Activated T-cell treated with anti-CD3 and anti-CD28 coated beads, Interleukin-2, amount 50 U/mL, for 1 hour (primary cell): ENCODE measurements around the gene CSTF2.
"Not testable (repeated sequence)": the region's sequence is repeated elsewhere in the genome, so short reads cannot be mapped to it uniquely, and the experiment has no call there.

Experiments used
- DNase-seq: peaks from one replicate; pipeline ENCODE4 v3.0.0-alpha.2; 2020

The CSTF2 gene, protein sequence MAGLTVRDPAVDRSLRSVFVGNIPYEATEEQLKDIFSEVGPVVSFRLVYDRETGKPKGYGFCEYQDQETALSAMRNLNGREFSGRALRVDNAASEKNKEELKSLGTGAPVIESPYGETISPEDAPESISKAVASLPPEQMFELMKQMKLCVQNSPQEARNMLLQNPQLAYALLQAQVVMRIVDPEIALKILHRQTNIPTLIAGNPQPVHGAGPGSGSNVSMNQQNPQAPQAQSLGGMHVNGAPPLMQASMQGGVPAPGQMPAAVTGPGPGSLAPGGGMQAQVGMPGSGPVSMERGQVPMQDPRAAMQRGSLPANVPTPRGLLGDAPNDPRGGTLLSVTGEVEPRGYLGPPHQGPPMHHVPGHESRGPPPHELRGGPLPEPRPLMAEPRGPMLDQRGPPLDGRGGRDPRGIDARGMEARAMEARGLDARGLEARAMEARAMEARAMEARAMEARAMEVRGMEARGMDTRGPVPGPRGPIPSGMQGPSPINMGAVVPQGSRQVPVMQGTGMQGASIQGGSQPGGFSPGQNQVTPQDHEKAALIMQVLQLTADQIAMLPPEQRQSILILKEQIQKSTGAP

DNA sequence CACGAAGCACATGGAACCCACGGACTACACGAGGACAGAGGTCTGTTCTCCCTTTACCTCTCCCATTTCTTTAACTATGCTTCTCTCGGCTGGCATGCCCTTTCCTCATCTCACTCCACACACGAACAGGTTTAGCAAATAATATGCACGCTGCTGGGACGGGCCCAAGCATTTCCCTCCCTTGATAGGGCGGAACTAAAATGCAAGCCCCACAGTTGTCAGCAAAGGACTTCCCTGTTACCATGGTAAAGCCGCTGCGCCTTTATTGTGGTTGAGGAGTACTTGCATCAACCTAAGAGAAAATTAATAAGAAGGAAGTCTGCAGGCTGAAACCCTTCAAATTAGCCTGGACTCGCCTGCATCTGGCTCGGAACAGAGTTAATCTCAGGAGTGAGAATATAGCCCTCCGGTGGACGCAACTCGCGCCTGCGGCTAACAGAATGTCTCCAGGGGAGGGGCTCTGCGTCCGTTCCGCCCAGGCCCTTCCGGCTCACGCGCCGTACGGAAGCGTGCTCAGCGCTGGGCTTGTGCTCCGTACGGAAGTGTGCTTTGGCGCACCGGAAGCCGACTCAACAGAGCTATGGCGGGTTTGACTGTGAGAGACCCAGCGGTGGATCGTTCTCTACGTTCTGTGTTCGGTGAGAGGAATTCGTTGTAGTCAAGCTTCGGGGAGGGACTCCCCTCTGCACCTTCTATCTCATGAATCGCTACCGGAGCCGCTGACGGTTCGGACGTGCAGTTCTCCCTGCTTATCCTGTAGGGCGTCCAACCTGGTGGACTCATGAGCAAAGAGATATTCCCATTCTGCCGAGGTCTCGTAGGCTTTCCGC lies at the start of gene CSTF2:
CSTF2 (plus strand) TSS at position 555 of the 830 bp plus-strand sequence; CDS start at position 581, 26 bp downstream.
- DNase-seq, result peak; percentile 77

DNA sequence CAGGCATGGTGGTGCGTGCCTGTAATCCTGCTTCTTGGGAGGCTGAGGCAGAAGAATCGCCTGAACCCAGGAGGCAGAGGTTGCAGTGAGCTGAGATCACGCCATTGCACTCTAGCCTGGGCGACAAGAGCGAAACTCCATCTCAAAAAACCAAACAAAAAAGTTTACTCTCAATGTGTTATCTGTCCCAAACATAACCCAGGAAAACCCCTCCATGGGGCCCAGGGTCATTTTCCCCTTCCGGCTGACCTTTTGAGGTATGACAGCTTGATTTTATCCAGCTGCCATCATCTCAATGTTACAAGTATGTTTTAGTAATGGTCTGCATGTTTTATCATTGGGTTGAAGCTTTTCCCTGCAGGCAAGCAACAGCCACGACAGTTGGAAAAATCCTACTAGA lies 23.8 kb upstream of the CSTF2 start:
- not testable (repeated sequence) for DNase-seq

DNA sequence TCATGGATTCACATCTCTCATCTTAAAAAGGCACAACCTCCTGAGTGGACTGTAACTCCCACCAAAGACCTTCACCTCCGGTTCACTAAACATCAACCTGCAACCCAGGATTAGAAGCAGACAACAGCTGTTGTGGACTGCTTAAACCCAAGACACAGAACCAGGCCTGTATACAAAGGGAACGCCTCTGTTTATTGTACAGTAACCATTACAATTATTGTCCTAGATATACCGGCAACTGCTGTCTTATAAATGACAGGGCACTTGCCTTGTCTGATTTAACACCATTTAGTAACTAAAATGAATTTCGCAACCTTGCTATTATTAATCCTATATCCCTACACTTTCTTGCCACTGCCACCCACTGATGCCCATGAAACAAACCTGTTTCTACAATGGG lies 22.8 kb upstream of the CSTF2 start:
- no peak for DNase-seq

DNA sequence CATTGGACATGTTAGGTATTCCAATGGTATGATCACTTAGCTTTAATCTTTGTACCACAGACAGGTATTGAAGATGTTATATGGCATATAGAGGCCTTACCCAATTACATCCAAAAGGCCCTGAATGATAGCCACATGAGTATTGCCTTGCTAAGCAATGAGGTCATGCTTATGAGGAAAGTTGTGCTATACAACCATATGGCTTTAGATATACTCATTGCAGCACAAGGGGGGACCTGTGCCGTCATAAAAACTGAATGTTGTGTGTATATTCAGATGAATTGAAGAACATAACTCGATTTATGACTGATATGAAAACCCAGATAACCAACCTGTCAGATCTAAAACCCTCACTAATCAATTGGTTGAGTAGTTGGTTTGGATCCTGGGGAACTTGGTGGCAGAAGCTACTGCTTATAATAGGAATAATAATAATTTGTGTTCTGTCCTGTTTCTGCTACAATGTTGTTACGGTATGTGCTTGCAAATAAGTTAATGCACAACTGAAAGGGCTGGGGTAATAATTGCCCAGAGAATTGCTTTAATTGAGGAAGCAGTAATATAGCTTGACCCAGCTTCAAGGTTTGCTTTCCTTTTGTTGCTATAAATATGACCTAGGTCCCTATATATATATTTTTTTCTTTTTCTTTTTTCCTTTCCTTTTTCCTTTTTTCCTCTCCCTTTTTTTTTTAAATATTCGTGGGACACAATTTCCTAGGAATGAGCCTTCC lies 21.5 kb upstream of the CSTF2 start:
- no peak for DNase-seq

DNA sequence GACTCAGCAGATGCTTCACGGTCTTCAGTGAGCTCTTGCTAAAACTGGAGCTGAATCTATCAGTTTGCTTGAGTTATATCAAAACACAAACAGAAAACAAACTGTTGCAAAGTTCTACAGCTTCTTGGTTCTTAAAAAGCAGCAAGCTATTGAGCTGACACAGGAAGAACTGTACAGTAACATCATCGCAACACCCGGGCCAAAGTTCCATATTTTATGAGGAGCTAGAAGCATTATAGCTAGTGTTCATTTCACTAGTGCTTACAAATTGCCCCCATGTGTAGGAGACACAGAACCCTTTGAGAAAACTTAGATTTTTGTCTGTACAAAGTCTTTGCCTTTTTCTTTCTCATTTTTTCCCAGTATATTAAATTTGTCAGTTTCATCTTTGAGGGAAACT lies 17.3 kb upstream of the CSTF2 start:
- DNase-seq, result no peak

DNA sequence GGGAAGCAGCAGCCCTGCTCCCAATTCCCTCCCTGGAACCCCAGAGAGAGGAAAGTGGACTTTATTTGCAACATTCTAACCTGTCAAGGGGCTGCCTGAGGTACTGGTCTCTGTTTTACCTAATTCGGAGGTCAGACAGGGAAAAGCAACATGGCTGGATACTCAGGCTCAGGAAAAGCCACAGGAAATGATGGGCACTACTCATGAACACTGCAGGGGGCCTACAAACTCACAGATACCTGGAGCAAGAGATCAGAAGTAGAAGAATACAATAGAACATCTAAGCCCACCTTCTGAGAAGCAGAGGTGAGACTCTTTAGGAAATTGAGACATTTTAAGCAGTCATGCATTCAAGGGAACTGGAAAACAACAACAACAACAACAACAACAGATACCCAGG lies 15.4 kb upstream of the CSTF2 start:
- no peak for DNase-seq

DNA sequence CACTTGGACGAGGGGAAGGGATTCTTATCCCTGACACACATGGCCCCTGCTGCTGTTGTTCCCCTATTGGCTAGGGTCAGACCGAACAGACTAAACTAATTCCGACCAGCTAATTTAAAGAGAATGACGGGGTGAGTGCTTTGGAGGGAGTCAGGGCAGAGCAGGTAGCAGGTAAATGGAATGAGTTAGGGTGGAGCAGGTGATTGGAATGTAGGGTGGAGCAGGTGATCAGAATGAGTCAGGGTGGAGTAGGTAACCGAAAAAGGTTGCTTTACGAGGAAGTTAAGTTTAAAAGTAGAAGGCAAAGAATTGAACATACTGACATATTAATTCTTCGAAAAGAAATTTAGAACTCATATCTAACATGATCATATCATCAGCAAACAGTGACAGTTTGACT lies 11.9 kb upstream of the CSTF2 start:
- not testable (repeated sequence) for DNase-seq

DNA sequence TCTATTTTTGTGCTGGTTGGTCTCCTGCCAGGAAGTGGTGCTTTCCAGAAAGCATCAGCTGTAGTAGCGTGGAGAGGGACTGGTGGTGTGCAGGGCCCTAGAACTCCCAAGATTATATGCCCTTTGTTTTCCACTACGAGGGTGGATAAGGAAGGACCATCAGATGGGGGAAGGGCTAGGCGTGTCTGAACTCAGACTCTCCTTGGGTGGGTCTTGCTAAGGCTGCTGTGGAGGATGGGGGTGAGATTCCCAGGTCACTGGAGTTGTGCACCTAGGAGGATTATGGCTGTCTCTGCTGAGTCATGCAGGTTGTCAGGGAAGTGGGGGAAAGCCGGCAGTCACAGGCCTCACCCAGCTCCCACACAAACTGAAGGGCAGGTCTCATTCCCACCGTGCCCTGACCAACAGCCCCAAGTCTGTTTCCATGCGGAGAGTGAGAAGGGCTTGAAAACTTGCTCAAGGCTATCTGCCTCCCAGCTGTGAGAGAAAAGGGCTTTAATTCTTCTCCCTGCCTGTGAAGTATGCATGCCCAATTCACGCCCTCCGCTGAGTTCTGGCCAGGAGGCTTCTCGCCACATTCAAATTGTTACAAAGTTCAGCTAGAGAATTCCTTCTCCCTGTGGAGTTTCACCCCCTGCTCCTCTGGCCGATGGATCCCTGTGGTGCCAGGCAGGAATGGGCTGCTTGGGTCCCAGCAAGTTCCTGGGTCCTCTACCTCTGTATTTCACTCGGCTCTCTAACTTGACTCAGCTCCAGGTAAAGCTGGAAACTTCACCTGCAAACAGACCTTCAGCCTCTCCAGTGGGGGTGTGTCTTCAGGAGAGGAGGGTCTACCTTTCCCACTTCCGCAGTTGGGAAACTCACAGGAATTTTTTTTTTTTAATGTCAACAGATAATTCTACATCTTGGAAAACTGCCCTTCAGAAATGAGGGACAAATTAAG lies 7.7 kb upstream of the CSTF2 start:
- no peak for DNase-seq

DNA sequence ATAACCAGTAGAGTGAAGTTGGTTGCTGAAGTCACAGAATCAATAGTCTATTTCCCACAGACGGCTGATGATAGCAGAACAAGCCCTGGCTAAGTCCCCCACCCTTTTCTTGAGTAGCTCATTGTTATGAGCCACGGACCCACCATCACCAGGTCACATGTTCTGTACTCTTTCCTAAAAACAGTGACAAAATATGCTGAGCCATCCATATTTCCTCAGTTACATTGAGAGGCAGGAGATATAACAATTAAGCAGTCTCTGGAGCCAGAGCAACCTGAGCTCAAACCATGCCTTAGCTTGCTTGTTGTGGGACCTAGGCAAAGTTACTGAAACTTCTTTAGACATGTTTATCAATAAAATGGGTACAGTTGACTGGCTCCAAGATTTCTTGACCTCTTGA lies 2.9 kb upstream of the CSTF2 start:
- no peak for DNase-seq

DNA sequence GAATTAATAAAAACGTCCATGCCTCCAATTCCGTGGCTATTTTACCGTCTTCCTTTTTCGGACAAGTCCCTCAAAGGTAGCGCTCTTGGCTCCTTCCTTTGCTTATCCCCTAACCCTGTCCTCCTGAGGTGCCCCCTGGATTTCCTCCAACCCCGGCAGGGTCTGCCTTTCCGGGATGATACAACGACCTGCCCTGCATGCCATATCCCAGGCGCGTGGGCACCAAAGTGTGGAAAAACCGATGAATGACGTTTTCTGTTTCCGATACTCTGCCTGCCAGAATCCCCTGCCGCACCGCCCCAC lies 706 bp upstream of the CSTF2 start:
- no peak for DNase-seq

DNA sequence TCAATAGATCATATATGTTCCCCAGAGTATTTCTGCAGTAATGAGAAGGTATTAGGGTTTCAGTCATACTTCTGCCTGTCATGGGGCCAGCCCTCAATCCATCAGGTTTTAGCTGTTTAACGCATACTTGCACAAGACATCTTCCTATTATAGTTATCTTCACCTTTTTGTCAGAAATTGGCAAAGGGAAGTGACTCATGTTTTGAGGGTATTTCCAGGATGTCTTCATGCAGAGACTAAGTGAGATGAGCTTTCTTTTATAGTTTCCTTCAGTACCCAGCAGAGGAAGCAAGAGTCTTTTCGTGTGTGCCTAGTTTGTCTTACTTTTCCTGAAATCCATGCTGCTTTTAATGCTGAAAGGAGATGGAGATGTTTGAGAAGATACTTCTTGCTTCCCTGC lies 9.5 kb downstream of the CSTF2 start:
- no peak for DNase-seq

DNA sequence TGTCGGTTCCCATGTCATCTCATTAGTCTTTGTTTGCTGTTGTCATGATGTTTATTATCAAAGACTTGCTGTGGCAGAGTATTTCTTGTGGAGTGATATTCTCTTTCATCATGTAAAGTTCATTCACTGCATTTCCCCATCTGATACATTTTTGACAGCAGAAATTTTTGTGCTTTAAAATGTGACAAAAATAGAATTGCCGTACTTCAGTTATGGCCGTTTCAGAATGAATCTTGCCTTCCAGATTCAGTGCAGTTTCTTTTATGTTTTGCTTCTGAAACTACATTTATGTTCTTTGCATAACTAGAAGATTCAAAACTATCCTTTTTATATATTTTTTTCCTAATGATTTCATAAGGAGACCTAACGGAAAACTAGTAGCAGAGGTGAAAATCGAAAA lies 10.0 kb downstream of the CSTF2 start:
- DNase-seq, result no peak

DNA sequence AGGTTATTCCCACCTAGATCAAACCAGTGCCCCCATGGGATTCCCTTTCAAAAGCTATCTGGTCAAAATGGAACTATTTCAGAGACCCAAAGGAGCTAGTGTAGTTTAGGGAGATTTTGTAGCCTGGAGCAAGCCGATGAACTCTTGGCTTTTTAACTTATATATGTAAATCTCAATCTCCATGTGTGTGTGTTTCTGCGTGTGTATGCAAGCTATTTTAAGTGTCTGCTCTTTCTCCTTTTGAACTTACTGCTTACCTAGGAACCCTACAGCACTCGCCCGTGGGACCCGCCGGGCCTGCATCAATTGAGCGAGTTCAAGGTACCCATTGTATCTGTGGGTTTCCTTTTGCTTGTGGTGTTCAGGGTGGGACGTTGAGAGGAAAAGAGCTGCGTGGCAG lies 10.4 kb downstream of the CSTF2 start:
- DNase-seq, result no peak

DNA sequence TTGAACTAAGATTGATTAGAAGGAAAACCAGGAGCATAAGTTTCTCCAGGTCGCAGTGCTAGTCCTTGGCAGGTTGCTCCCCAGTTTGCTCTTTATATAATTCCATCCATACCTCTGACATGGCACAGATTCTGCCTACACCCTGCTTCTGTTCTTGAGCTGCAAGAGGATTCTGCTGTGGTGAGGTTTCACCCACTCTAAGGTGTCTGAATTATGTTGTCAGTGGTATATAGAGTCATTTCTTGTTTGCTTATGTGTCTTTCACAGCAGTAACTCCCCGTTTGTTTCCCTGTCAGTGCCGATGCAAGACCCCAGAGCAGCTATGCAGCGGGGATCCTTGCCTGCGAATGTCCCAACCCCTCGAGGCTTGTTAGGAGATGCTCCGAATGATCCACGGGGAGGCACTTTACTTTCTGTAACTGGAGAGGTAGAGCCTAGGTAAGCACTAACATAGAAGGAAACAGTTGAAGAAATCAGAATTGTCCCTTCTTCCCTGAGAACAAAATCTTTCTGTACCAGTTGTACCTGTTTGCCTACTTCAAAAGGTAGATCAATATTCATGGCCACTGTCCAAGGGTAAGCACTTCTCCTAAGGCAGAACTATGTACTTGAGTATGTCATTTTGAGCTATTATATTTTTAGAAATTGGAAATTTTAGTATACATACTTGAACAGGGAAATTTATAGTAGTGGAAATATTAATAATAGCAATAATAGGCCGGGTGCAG lies 11.2 kb downstream of the CSTF2 start:
- DNase-seq, result no peak

DNA sequence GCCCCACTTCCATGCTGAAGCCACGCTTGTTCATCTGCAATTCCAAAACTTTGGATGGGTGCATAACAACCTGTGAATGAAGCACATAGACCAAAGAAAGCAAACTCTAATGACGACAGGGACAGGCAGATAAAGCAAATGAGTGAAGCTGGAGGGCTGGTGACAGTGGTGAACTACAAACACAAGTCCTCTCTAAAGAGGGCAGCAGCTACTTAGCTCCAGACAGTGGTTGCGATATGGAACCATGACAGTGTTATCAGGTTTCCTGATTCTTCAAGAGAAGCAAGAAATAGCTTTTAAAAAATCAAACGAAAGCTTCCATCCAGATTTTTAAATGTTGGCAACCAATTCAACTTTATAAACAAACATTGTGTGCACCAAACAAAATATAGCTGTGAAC lies 30.1 kb downstream of the CSTF2 start:
- DNase-seq, result no peak

DNA sequence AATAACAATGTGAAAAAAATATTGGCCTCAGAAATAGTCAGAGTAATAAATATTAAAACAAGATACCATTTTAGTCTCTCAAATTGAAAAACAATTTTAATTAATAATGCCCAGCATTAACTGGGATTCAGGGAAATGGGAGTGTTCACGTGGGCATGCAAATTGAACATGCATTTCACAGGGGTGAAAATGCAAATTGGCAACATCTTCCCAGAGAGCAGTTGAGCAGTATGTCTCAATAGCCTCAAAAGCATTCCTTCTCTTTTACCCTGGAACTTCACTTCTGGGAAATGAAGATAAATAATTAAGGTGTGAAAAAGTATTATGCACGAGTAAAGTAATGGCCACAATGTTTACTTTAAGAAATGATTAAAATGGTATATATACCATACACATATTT lies 32.6 kb downstream of the CSTF2 start:
- no peak for DNase-seq

DNA sequence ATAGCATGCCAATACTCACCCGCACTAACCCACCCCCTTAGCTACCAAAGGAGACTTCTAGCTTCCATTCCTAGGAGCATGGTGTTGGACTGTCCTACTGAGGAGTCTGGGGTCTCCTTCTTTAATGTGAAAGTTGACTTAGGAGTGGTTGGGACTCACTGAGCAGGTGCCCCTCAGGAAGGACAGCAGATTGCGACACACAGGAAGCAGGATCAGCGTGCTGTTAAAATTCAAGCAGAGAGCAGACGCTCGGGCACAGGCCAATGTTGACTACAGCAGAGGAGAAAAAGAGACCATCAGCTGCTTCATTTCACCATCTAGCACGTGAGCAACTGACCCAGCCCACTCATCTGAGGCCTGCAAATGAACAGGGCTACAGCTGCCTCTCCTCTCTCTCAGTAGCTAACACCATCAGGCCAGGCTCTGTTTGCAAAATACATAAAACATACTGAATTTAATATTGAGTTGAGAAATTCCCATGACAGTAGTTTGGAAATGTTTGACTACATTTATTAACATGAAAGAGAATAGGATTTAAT lies 43.2 kb downstream of the CSTF2 start:
- DNase-seq, result no peak

DNA sequence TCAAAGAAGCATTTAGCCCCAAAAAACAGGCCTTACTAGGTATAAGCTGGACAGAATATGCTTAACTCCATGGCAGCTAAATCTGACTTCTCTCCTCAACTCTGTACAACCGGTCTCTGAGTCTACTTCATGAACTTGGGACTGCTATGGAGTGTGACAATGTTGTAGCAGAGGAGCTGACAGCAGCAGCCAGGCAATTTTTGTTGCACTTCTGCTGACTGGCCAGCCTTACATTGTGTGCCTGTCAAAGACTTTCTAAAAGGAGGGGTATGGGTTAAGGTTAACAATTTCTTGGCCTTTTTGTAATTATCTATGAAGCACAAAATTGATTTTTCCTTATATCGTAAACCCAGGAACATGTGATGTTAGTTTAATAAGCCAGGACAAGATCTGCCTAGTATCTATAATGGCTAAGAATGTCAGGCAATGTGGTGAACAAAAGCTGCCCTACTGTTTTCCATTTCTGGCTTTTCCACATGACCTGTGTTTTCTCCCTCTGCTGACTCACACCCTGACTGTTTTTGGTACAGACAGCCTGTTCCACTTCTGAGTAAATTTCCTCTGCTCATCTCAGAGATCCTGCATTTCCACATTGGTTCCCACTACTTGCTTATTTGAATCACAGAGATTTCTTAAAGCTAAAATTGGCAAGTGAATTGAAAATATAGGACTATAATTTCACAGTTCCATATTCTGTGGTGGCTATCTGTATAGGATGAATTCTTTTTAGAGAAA lies 44.6 kb downstream of the CSTF2 start:
- DNase-seq, result no peak

DNA sequence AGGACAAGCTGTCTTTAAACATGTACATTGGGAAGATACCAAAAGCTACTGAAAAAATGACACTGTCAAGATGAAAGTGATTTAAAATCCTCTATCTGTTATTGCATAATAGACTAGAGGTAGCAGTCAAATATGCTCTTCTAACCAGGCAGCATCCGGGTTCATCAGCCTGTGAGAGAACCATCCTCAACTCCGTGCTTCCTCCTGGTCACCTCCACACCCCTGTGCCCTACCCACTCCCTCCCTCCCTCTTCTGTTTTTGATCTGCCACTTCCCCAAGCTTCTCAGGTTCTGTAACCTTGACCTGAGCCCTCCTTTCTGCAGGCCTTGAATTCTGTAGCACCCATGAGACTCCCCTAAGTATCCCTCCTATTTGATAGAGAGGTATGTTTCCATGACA lies 48.1 kb downstream of the CSTF2 start:
- no peak for DNase-seq

DNA sequence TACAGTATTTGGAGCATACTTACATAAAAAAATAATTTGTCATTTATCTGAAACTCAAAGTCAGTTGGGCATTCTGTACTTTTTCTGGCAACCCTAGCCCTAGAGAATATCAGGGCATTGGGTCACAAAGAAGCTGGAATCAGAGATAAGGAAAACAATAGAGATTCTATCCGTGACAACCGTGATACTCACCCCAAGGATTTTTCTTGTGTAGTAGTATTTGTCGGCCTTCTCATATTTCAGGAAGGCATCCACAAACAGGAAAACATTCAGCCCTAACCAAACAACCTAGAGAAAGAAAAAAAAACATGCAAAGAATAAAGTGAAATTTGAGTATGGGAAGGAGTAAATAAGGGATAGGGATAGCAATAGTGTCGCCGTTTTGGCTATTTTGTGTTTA lies 50.3 kb downstream of the CSTF2 start:
- DNase-seq, result no peak
